Fibroblast of pulmonary artery (primary cell): Measurements from ENCODE around the gene TCEA2.

Experiments
- DNase-seq: peaks from one replicate; pipeline ENCODE4 v3.0.0-alpha.2; 2010; ENCODE audit warnings: low read depth
- H3K4me3 ChIP-seq: replicated peaks from 2 replicates; pipeline ENCODE4 v1.5.1; 2011; ENCODE audit warnings: low read depth, mild to moderate bottlenecking, control low read depth, low read length, moderate library complexity
- CTCF ChIP-seq: IDR thresholded peaks from 2 replicates; pipeline ENCODE4 v1.5.1; 2011; ENCODE audit warnings: mild to moderate bottlenecking, control low read depth, low read length, inconsistent platforms; ENCODE audit errors: missing control alignments

Gene TCEA2

GRCh38 chr20:64062596-64063388, at the start of gene TCEA2:
TCEA2 (plus strand) TSS chr20:64063198; CDS start chr20:64063313, 115 bp downstream.
- peak within 1 kb of the TSS; percentile 87 for H3K4me3 ChIP-seq
- DNase-seq, result peak; percentile 96
- TF ChIP-seq CTCF, result no peak

- no peak for DNase-seq
- TF ChIP-seq CTCF, result no peak
- H3K4me3 ChIP-seq, result no peak overlapping the region
Observed at GRCh38 chr20:64015635-64016034, 47.4 kb upstream of the TCEA2 start.

GRCh38 chr20:64021124-64021975, 41.6 kb upstream of the TCEA2 start:
- no peak for DNase-seq
- TF ChIP-seq CTCF, result no peak
- no peak overlapping the region for H3K4me3 ChIP-seq

- no peak for DNase-seq
- no peak for TF ChIP-seq CTCF
- no peak overlapping the region for H3K4me3 ChIP-seq
Observed at GRCh38 chr20:64022671-64023360, 40.2 kb upstream of the TCEA2 start.

GRCh38 chr20:64023361-64024140, 39.4 kb upstream of the TCEA2 start:
- TF ChIP-seq CTCF, result no peak
- no peak overlapping the region for H3K4me3 ChIP-seq
- no peak for DNase-seq
